Measurements from ENCODE around the gene BAHCC1. TPM values are rescaled to one million over a fixed set of nuclear protein-coding genes. Genes with fewer than 3 reads are reported as not detected.

The BAHCC1 gene
- total RNA-seq, 2 experiments from 2014 or later: 0.20 to 0.41 TPM

- Histone ChIP-seq H3K4me1 (ENCODE audit: insufficient read depth, low read length) (peaks cover 39% of the 10 kb centered on the region), H3K9me3 (ENCODE audit: control insufficient read depth in 1 of 2, insufficient read depth in 1 of 2, low read length in 2 of 2) (no peaks in the 10 kb centered on the region), H3K27me3 (ENCODE audit: control insufficient read depth in 1 of 2, insufficient read depth in 2 of 2, low read length in 2 of 2) (peaks cover 12% of the 10 kb centered on the region in 2 experiments), H3K27ac (ENCODE audit: low read depth in 1 of 2, low read length in 2 of 2) (no peak overlapping the region), H3K4me3 (ENCODE audit: low read length) (peak overlapping the region; percentile 44), H3K36me3 (ENCODE audit: insufficient read depth, low read length) (no peaks in the 10 kb centered on the region)
- intact Hi-C loops (cut with DNase I, micrococcal nuclease): loop anchor here (2.0 to 10.0 kb wide), 4 partner anchors 25 to 1343 kb away; partner anchors contain the start of genes ACTG1 (in 1 of the 2), CHMP6 (in 1 of the 2) and EIF4A3 (in 1 of the 2)
- Mint-ChIP-seq H3K4me1 (ENCODE audit: low read depth) (peaks cover 7% of the 10 kb centered on the region), H3K36me3 (ENCODE audit: low read depth) (no peaks in the 10 kb centered on the region), H3K27me3 (peaks cover 7% of the 10 kb centered on the region), H3K9me3 (no peaks in the 10 kb centered on the region), H3K27ac (no peak overlapping the region), H3K4me3 (peak overlapping the region; percentile 45)
- DNase-seq: peak; percentile 57 to 91 (median 78)
- CTCF ChIA-PET: no interaction called here
- POLR2A ChIA-PET: interaction anchor here (0.6 to 3.0 kb wide), 3 partner anchors 21 to 25 kb away, joined by 5 to 8 read pairs (median 8); partner anchors contain the start of gene ACTG1
- no peak for TF ChIP-seq CTCF (IDR thresholded peaks at IDR 0.05)
- peak; percentile 83 for ATAC-seq (ENCODE audit: poor library complexity)
Observed at GRCh38 chr17:81487487-81488275, 92.4 kb downstream of the BAHCC1 start.

- ChIA-PET POLR2A (interaction anchor here (1.5 to 3.0 kb wide), 4 partner anchors 19 to 24 kb away, joined by 5 to 8 read pairs (median 6); partner anchors contain the start of gene ACTG1), CTCF (interaction anchor here (1.1 kb wide), 1 partner anchor 17 kb away, joined by 3 read pairs; no protein-coding TSS in a partner anchor)
- H3K4me3 Mint-ChIP-seq: no peak overlapping the region
- intact Hi-C loops (cut with DNase I, micrococcal nuclease): loop anchor here (2.0 to 10.0 kb wide), 4 partner anchors 24 to 1344 kb away; partner anchors contain the start of genes ACTG1 (in 1 of the 2), CHMP6 (in 1 of the 2) and EIF4A3 (in 1 of the 2)
- H3K27me3 Mint-ChIP-seq: peaks cover 5% of the 10 kb centered on the region
- peak overlapping the region; percentile 44 for H3K4me3 ChIP-seq (ENCODE audit: low read length)
- no peaks in the 10 kb centered on the region for H3K36me3 ChIP-seq (ENCODE audit: insufficient read depth, low read length)
- H3K9me3 ChIP-seq (ENCODE audit: control insufficient read depth in 1 of 2, insufficient read depth in 1 of 2, low read length in 2 of 2): no peaks in the 10 kb centered on the region
- no peak overlapping the region for H3K27ac Mint-ChIP-seq
- H3K36me3 Mint-ChIP-seq (ENCODE audit: low read depth): no peaks in the 10 kb centered on the region
- peaks cover 7% of the 10 kb centered on the region for H3K4me1 Mint-ChIP-seq (ENCODE audit: low read depth)
- H3K27me3 ChIP-seq (ENCODE audit: control insufficient read depth in 1 of 2, insufficient read depth in 2 of 2, low read length in 2 of 2): peaks cover 6 to 7% of the 10 kb centered on the region in 2 experiments
- H3K9me3 Mint-ChIP-seq: no peaks in the 10 kb centered on the region
- H3K27ac ChIP-seq (ENCODE audit: low read depth in 1 of 2, low read length in 2 of 2): no peak overlapping the region
- peak in 1 of 14 experiments; percentile 18 for DNase-seq
- peak; percentile 3 for ATAC-seq (ENCODE audit: poor library complexity)
- no peak for TF ChIP-seq CTCF (IDR thresholded peaks at IDR 0.05)
- H3K4me1 ChIP-seq (ENCODE audit: insufficient read depth, low read length): peaks cover 34% of the 10 kb centered on the region
Observed at GRCh38 chr17:81488276-81488860, 93.1 kb downstream of the BAHCC1 start.

Data from CD4-positive, alpha-beta T cell (primary cell).